IMR-90 (cell line): ENCODE measurements around the gene SPATC1L. TPM values are rescaled to one million over a fixed set of nuclear protein-coding genes. Genes with fewer than 3 reads are reported as not detected.

ENCODE experiments used
- ATAC-seq: fragments of 200-7000 bp; cut with Tn5 transposase; 2 replicates; pipeline ENCODE4 v1.9.1; 2020; ENCODE audit warnings: low read depth, mild to moderate bottlenecking, moderate library complexity
- BruUV-seq: library from RNA; stranded (reverse); fragments of 400-500 nt; replicated peaks from 2 replicates; lab custom pipeline; 2021; lab: Mats Ljungman, UMichigan
- CTCF ChIA-PET: fragments of 300-600 bp; formaldehyde crosslinking; extraction: SDS; loops from one replicate; lab custom pipeline; 2021; ENCODE audit warnings: antibody characterized with exemption; lab: Yijun Ruan, JAX
- POLR2A ChIA-PET: fragments of 300-600 bp; sonication (Branson Sonifier 250); formaldehyde crosslinking; loops from one replicate; lab custom pipeline; 2022; ENCODE audit warnings: antibody characterized with exemption; ENCODE audit not compliant: unreplicated experiment; lab: Charles Lee
- DNase-seq: peaks from one replicate; pipeline ENCODE4 v3.0.0; 2013
- H2AFZ ChIP-seq: replicated peaks from 2 replicates; pipeline ENCODE3; 2013; ENCODE audit warnings: low read length, mild to moderate bottlenecking; ENCODE audit not compliant: poor library complexity
- H2AK5ac ChIP-seq: 2 replicates; pipeline ENCODE4 v1.6.1; 2013; ENCODE audit warnings: low read depth, low read length, inconsistent platforms
- H2AK9ac ChIP-seq: replicated peaks from 2 replicates; pipeline ENCODE3; 2013; ENCODE audit warnings: mild to moderate bottlenecking, low read depth, low read length, moderate library complexity; ENCODE audit not compliant: poor library complexity
- H2BK120ac ChIP-seq: 2 replicates; pipeline ENCODE4 v1.6.1; 2013; ENCODE audit warnings: low read depth, low read length, inconsistent platforms
- H2BK15ac ChIP-seq: 3 replicates; pipeline ENCODE4 v1.6.1; 2013; ENCODE audit warnings: low read depth, low read length, inconsistent platforms
- H2BK20ac ChIP-seq: 2 replicates; pipeline ENCODE4 v1.6.1; 2013; ENCODE audit warnings: low read depth, mild to moderate bottlenecking, inconsistent platforms, low read length, moderate library complexity
- H2BK5ac ChIP-seq: 2 replicates; pipeline ENCODE4 v1.6.1; 2013; ENCODE audit warnings: mild to moderate bottlenecking, low read depth, low read length, inconsistent platforms; ENCODE audit not compliant: poor library complexity, severe bottlenecking
- H3K14ac ChIP-seq: replicated peaks from 2 replicates; pipeline ENCODE4 v1.6.1; 2013; ENCODE audit warnings: low read depth, low read length, inconsistent platforms
- H3K18ac ChIP-seq: 2 replicates; pipeline ENCODE4 v1.6.1; 2013; ENCODE audit warnings: low read depth, low read length, control low read depth
- H3K23ac ChIP-seq: 2 replicates; pipeline ENCODE4 v1.6.1; 2013; ENCODE audit warnings: low read depth, low read length, inconsistent platforms
- H3K27ac ChIP-seq: 2 replicates; pipeline ENCODE4 v1.5.1; 2013; ENCODE audit warnings: mild to moderate bottlenecking, control low read depth, low read length; ENCODE audit not compliant: insufficient read depth
- H3K27me3 ChIP-seq: 2 replicates; pipeline ENCODE4 v1.6.1; 2013; ENCODE audit warnings: low read length; ENCODE audit not compliant: control insufficient read depth, insufficient read depth
- H3K36me3 ChIP-seq: 2 replicates; pipeline ENCODE4 v1.6.1; 2013; ENCODE audit warnings: low read length, mixed read lengths; ENCODE audit not compliant: control insufficient read depth, insufficient read depth
- H3K4ac ChIP-seq: 2 replicates; pipeline ENCODE4 v1.6.1; 2013; ENCODE audit warnings: low read depth, low read length, inconsistent platforms
- H3K4me1 ChIP-seq: 2 replicates; pipeline ENCODE4 v1.6.1; 2013; ENCODE audit warnings: low read length, mixed read lengths; ENCODE audit not compliant: control insufficient read depth, insufficient read depth
- H3K4me2 ChIP-seq: 2 replicates; pipeline ENCODE4 v1.6.1; 2013; ENCODE audit warnings: low read depth, mild to moderate bottlenecking, control low read depth, low read length, moderate library complexity
- H3K4me3 ChIP-seq: 2 replicates; pipeline ENCODE4 v1.5.1; 2013; ENCODE audit warnings: low read depth, mild to moderate bottlenecking, control low read depth, low read length, moderate library complexity; ENCODE audit not compliant: insufficient read depth
- H3K56ac ChIP-seq: 2 replicates; pipeline ENCODE4 v1.6.1; 2013; ENCODE audit warnings: low read length, inconsistent platforms; ENCODE audit not compliant: insufficient read depth; ENCODE audit errors: extremely low read depth
- H3K79me1 ChIP-seq, 2 experiments: 2 replicates each; pipeline ENCODE4 v1.6.1; 2013; ENCODE audit warnings: low read length in 2 of 2, inconsistent platforms in 1 of 2, low read depth in 1 of 2
- H3K9ac ChIP-seq: 2 replicates; pipeline ENCODE4 v1.6.1; 2013; ENCODE audit warnings: low read depth, low read length, control low read depth
- H3K9me1 ChIP-seq: 2 replicates; pipeline ENCODE4 v1.6.1; 2013; ENCODE audit warnings: low read length, inconsistent platforms; ENCODE audit not compliant: insufficient read depth
- H3K9me3 ChIP-seq: 2 replicates; pipeline ENCODE4 v1.6.1; 2013; ENCODE audit warnings: low read length; ENCODE audit not compliant: control insufficient read depth, insufficient read depth
- H4K20me1 ChIP-seq: 2 replicates; pipeline ENCODE4 v1.6.1; 2013; ENCODE audit warnings: low read length, inconsistent platforms; ENCODE audit not compliant: insufficient read depth
- H4K5ac ChIP-seq: 2 replicates; pipeline ENCODE4 v1.6.1; 2013; ENCODE audit warnings: mild to moderate bottlenecking, low read depth, low read length, control low read depth
- H4K8ac ChIP-seq, 2 experiments: 2 replicates each; pipeline ENCODE4 v1.6.1; 2013; ENCODE audit warnings: low read depth in 2 of 2, low read length in 2 of 2, control low read depth in 1 of 2, inconsistent platforms in 1 of 2
- H4K91ac ChIP-seq: 2 replicates; pipeline ENCODE4 v1.6.1; 2013; ENCODE audit warnings: low read depth, low read length, inconsistent platforms; ENCODE audit not compliant: insufficient read depth
- BHLHE40 ChIP-seq: fragments of 150-350 bp; IDR thresholded peaks from 2 replicates; pipeline ENCODE4 v1.6.1; 2016; ENCODE audit warnings: mild to moderate bottlenecking, low read depth, low read length
- CEBPB ChIP-seq: IDR thresholded peaks from 2 replicates; pipeline ENCODE4 v1.6.1; 2012; ENCODE audit warnings: low read depth, low read length, improper control_type of control experiment
- CHD1 ChIP-seq: IDR thresholded peaks from 2 replicates; pipeline ENCODE4 v1.6.1; 2012; ENCODE audit warnings: low read depth, low read length, improper control_type of control experiment
- CTCF ChIP-seq: conservative IDR thresholded peaks from 2 replicates; pipeline ENCODE4 v1.5.1; 2012; ENCODE audit warnings: mild to moderate bottlenecking, low read depth, low read length, improper control_type of control experiment
- ELK1 ChIP-seq: fragments of 150-350 bp; IDR thresholded peaks from 2 replicates; pipeline ENCODE4 v1.6.1; 2016; ENCODE audit warnings: low read depth, mild to moderate bottlenecking, low read length, moderate library complexity, borderline replicate concordance
- FOS ChIP-seq: fragments of 150-350 bp; IDR thresholded peaks from 2 replicates; pipeline ENCODE4 v1.6.1; 2016; ENCODE audit warnings: low read depth, low read length
- MAFK ChIP-seq: IDR thresholded peaks from 2 replicates; pipeline ENCODE4 v1.6.1; 2012; ENCODE audit warnings: low read depth, low read length, improper control_type of control experiment
- MAZ ChIP-seq: IDR thresholded peaks from 2 replicates; pipeline ENCODE4 v1.6.1; 2012; ENCODE audit warnings: low read depth, mild to moderate bottlenecking, low read length, improper control_type of control experiment, moderate library complexity, borderline replicate concordance
- MXI1 ChIP-seq: IDR thresholded peaks from 2 replicates; pipeline ENCODE4 v1.6.1; 2012; ENCODE audit warnings: low read depth, mild to moderate bottlenecking, low read length, moderate library complexity, borderline replicate concordance
- NFE2L2 ChIP-seq: fragments of 150-350 bp; IDR thresholded peaks from 2 replicates; pipeline ENCODE4 v1.6.1; 2016; ENCODE audit warnings: low read depth, mild to moderate bottlenecking, low read length
- POLR2A ChIP-seq: IDR thresholded peaks from 2 replicates; pipeline ENCODE4 v1.6.1; 2012; ENCODE audit warnings: mild to moderate bottlenecking, low read depth, low read length
- RAD21 ChIP-seq: IDR thresholded peaks from 2 replicates; pipeline ENCODE4 v1.6.1; 2012; ENCODE audit warnings: low read length, improper control_type of control experiment
- RCOR1 ChIP-seq: IDR thresholded peaks from 2 replicates; pipeline ENCODE4 v1.6.1; 2012; ENCODE audit warnings: mild to moderate bottlenecking, low read length, improper control_type of control experiment; ENCODE audit not compliant: insufficient replicate concordance
- RFX5 ChIP-seq: IDR thresholded peaks from 2 replicates; pipeline ENCODE4 v1.8.0; 2012; ENCODE audit warnings: low read depth, mild to moderate bottlenecking, low read length, moderate library complexity
- SMC3 ChIP-seq: fragments of 150-350 bp; IDR thresholded peaks from 2 replicates; pipeline ENCODE4 v1.6.1; 2016; ENCODE audit warnings: low read depth, mild to moderate bottlenecking, antibody characterized with exemption, low read length, moderate library complexity
- USF2 ChIP-seq: fragments of 150-350 bp; IDR thresholded peaks from 2 replicates; pipeline ENCODE4 v1.6.1; 2017; ENCODE audit warnings: mild to moderate bottlenecking, antibody characterized with exemption, low read length, low read depth
- WGBS, 2 experiments: methylation state at CpG; one replicate each; pipeline versions ENCODE4 v1.1.5 to v1.1.7; 2013; ENCODE audit warnings: missing lambda C conversion rate in 2 of 2; ENCODE audit not compliant: insufficient read length in 1 of 2; ENCODE audit errors: extremely low coverage in 2 of 2; 5-methylcytosine and 5-hydroxymethylcytosine counted together
- dilution Hi-C: fragments of 300-500 bp; cut with HindIII; formaldehyde crosslinking; loops from one replicate; pipeline ENCODE4 v1.14.3; 2018; ENCODE audit warnings: low sequenced_read_pairs; ENCODE audit not compliant: unreplicated experiment
- in situ Hi-C: fragments of 300-500 bp; cut with MboI; formaldehyde crosslinking; loops from 3 replicates; pipeline ENCODE4 v1.14.3; 2019; ENCODE audit warnings: low sequenced_read_pairs, inconsistent platforms, mixed read lengths
- intact Hi-C: fragments of 100-400 bp; cut with micrococcal nuclease; formaldehyde crosslinking; loops from 2 replicates; pipeline ENCODE4 v1.10.0; 2022
- polyA plus RNA-seq, 3 experiments: library from polyadenylated mRNA; depleted of rRNA; stranded (reverse); fragments of >200 nt; gene quantifications; 2 replicates each; pipeline ENCODE4 v1.2.3, GENCODE V29; 2012; ENCODE audit warnings: low replicate concordance in 1 of 3
- total RNA-seq: library from RNA; depleted of rRNA; stranded (reverse); fragments of >200 nt; gene quantifications from 2 replicates; pipeline ENCODE4 v1.2.3, GENCODE V29; 2012

SPATC1L gene
- total and polyA plus RNA-seq, 2 of the 4 experiments (the other 2 are of a cell fraction) = 3.8 to 17.2 TPM

DNA sequence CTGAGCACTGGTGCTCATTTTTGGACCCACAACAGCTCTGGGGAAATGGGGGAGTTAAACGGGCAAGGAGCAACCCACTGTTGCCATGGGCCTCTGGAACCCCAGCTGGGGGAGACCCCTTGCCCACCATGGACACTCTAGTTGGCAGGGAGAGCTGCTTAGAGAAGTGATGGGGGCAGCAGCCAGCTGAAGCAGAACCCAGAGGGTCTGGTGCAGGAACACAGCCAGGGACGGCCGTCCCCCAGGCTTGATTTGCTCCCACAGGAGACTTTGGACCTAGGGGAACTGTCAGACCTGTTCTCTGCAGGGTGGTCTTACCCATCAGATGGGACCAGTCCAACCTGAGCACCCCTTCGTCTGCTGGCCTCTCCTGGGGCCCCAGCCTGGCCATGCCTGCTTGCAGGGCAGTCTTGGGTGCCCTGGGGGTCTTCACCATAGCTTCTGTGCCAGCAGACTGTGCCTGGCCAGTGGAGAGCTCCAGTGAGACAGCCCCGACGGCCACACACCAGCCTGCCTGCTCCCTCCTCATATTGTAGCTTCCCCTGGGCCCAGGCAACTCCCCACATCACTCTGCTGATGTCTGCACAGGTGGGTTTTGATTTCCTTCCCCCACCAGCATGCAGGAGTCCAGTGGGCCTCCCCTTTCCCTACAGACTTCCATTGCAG, 11.3 kb downstream of the SPATC1L start:
- H3K14ac ChIP-seq = no peak overlapping the region
- no peak for DNase-seq
- no peaks in the 10 kb centered on the region for H3K4me1 ChIP-seq
- dilution Hi-C loops (no loop called here), intact Hi-C loops (no loop called here), in situ Hi-C loops (no loop called here)
- no TSS peak for BruUV-seq
- no peak overlapping the region for H2BK120ac ChIP-seq
- H3K9me1 ChIP-seq = no peaks in the 10 kb centered on the region
- no peak overlapping the region for H4K5ac ChIP-seq
- no peaks in the 10 kb centered on the region for H3K79me1 ChIP-seq
- no peak overlapping the region for H4K91ac ChIP-seq
- H3K4me3 ChIP-seq = no peak overlapping the region
- TF ChIP-seq ELK1 (no peak), RFX5 (no peak), MXI1 (no peak), NFE2L2 (no peak), USF2 (no peak), CTCF (no peak), MAZ (no peak), BHLHE40 (no peak), CEBPB (no peak), RCOR1 (no peak), CHD1 (no peak), FOS (no peak), MAFK (no peak), RAD21 (no peak), SMC3 (no peak), POLR2A (no peak)
- no peak overlapping the region for H3K4ac ChIP-seq
- no peak overlapping the region for H2AK9ac ChIP-seq
- H3K23ac ChIP-seq = no peak overlapping the region
- H3K27me3 ChIP-seq = no peaks in the 10 kb centered on the region
- no peak overlapping the region for H2BK20ac ChIP-seq
- no peak overlapping the region for H3K18ac ChIP-seq
- H2AK5ac ChIP-seq = no peak overlapping the region
- no peak overlapping the region for H2BK5ac ChIP-seq
- H2AFZ ChIP-seq = no peak overlapping the region
- no peaks in the 10 kb centered on the region; the same call in 1 of the 2 replicates for H3K36me3 ChIP-seq
- H3K4me2 ChIP-seq = no peak overlapping the region
- 78% methylated on average over 3 of the region's 6 CpGs; no CpG with 5 or more reads in 1 of the 2 experiments for WGBS, 2 experiments
- CTCF ChIA-PET = no interaction called here
- H3K9me3 ChIP-seq = peaks cover 12% of the 10 kb centered on the region
- no peaks in the 10 kb centered on the region for H4K20me1 ChIP-seq
- H3K56ac ChIP-seq = no peak overlapping the region
- POLR2A ChIA-PET = no interaction called here
- H3K27ac ChIP-seq = no peak overlapping the region
- no peak overlapping the region for H3K9ac ChIP-seq
- H2BK15ac ChIP-seq = no peak overlapping the region
- no peak overlapping the region for H4K8ac ChIP-seq
- ATAC-seq = no peak
